ENCODE data around the gene ADGRG2.

The ADGRG2 gene

GRCh38 chrX:19121898-19122640 is at the start of gene ADGRG2:
ADGRG2 (minus strand) TSS chrX:19122468; CDS start chrX:19068834, 53,634 bp downstream.
- DNase-seq (ENCODE audit: low read depth in 2 of 2): no peak

GRCh38 chrX:19168609-19169008 is 46.3 kb upstream of the ADGRG2 start:
- DNase-seq (ENCODE audit: low read depth in 2 of 2): no peak

- DNase-seq (ENCODE audit: low read depth in 2 of 2): no peak
Measured at GRCh38 chrX:19162851-19163250, 40.6 kb upstream of the ADGRG2 start.

GRCh38 chrX:19156186-19156585 is 33.9 kb upstream of the ADGRG2 start:
- DNase-seq (ENCODE audit: low read depth in 2 of 2): no peak

- no peak for DNase-seq (ENCODE audit: low read depth in 2 of 2)
Measured at GRCh38 chrX:19152762-19153161, 30.5 kb upstream of the ADGRG2 start.

- no peak for DNase-seq (ENCODE audit: low read depth in 2 of 2)
Measured at GRCh38 chrX:19137067-19137466, 14.8 kb upstream of the ADGRG2 start.

- no peak for DNase-seq (ENCODE audit: low read depth in 2 of 2)
Measured at GRCh38 chrX:19133784-19134183, 11.5 kb upstream of the ADGRG2 start.

- no peak for DNase-seq (ENCODE audit: low read depth in 2 of 2)
Measured at GRCh38 chrX:19133231-19133630, 11.0 kb upstream of the ADGRG2 start.

- DNase-seq (ENCODE audit: low read depth in 2 of 2): no peak
Measured at GRCh38 chrX:19130628-19131027, 8.4 kb upstream of the ADGRG2 start.

GRCh38 chrX:19129694-19130093 is 7.4 kb upstream of the ADGRG2 start:
- no peak for DNase-seq (ENCODE audit: low read depth in 2 of 2)

- DNase-seq (ENCODE audit: low read depth in 2 of 2): no peak
Measured at GRCh38 chrX:19127649-19128168, 5.4 kb upstream of the ADGRG2 start.

- no peak for DNase-seq (ENCODE audit: low read depth in 2 of 2)
Measured at GRCh38 chrX:19122641-19123009, 357 bp upstream of the ADGRG2 start.

GRCh38 chrX:19121466-19121865 is 802 bp downstream of the ADGRG2 start:
- no peak for DNase-seq (ENCODE audit: low read depth in 2 of 2)

GRCh38 chrX:19110642-19111041 is 11.6 kb downstream of the ADGRG2 start:
- no peak for DNase-seq (ENCODE audit: low read depth in 2 of 2)

- DNase-seq (ENCODE audit: low read depth in 2 of 2): no peak
Measured at GRCh38 chrX:19107035-19107434, 15.2 kb downstream of the ADGRG2 start.

GRCh38 chrX:19100586-19100985 is 21.7 kb downstream of the ADGRG2 start:
- DNase-seq (ENCODE audit: low read depth in 2 of 2): no peak

- DNase-seq (ENCODE audit: low read depth in 2 of 2): no peak
Measured at GRCh38 chrX:19097553-19098283, 24.6 kb downstream of the ADGRG2 start.

- DNase-seq (ENCODE audit: low read depth in 2 of 2): no peak
Measured at GRCh38 chrX:19096586-19096985, 25.7 kb downstream of the ADGRG2 start.

- no peak for DNase-seq (ENCODE audit: low read depth in 2 of 2)
Measured at GRCh38 chrX:19094654-19095053, 27.6 kb downstream of the ADGRG2 start.

- DNase-seq (ENCODE audit: low read depth in 2 of 2): no peak
Measured at GRCh38 chrX:19091596-19091995, 30.7 kb downstream of the ADGRG2 start.

- no peak for DNase-seq (ENCODE audit: low read depth in 2 of 2)
Measured at GRCh38 chrX:19089555-19090040, 32.7 kb downstream of the ADGRG2 start.

GRCh38 chrX:19086102-19086772 is 36.0 kb downstream of the ADGRG2 start:
- no peak for DNase-seq (ENCODE audit: low read depth in 2 of 2)
